GM21723 (cell line): Measurements from ENCODE around the gene PHLDB1.

Experiments used
- ATAC-seq: cut with Tn5 transposase; IDR thresholded peaks from one replicate; pipeline ENCODE4 v1.9.1; 2021; ENCODE audit warnings: mild to moderate bottlenecking, moderate library complexity; ENCODE audit not compliant: unreplicated experiment

The PHLDB1 gene

GRCh38 chr11:118636569-118637290 is 29.3 kb downstream of the PHLDB1 start:
- no peak for ATAC-seq

GRCh38 chr11:118638726-118639125 is 31.3 kb downstream of the PHLDB1 start:
- no peak for ATAC-seq

- ATAC-seq = no peak
Observed at GRCh38 chr11:118639899-118640298, 32.5 kb downstream of the PHLDB1 start.

- no peak for ATAC-seq
Observed at GRCh38 chr11:118640332-118641154, 33.1 kb downstream of the PHLDB1 start.

- ATAC-seq = no peak
Observed at GRCh38 chr11:118641397-118642019, 34.1 kb downstream of the PHLDB1 start.

GRCh38 chr11:118643142-118643994 is 36.0 kb downstream of the PHLDB1 start:
- ATAC-seq = no peak

- ATAC-seq = no peak
Observed at GRCh38 chr11:118643995-118644345, 36.6 kb downstream of the PHLDB1 start.

GRCh38 chr11:118644496-118644895 is 37.1 kb downstream of the PHLDB1 start:
- no peak for ATAC-seq

GRCh38 chr11:118645066-118645715 is 37.8 kb downstream of the PHLDB1 start:
- ATAC-seq = no peak

GRCh38 chr11:118646393-118646792 is 39.0 kb downstream of the PHLDB1 start:
- no peak for ATAC-seq

- ATAC-seq = no peak
Observed at GRCh38 chr11:118648291-118648690, 40.9 kb downstream of the PHLDB1 start.

GRCh38 chr11:118649941-118650340 is 42.5 kb downstream of the PHLDB1 start:
- no peak for ATAC-seq

- ATAC-seq = no peak
Observed at GRCh38 chr11:118650366-118650765, 43.0 kb downstream of the PHLDB1 start.

GRCh38 chr11:118651820-118652219 is 44.4 kb downstream of the PHLDB1 start:
- ATAC-seq = no peak

GRCh38 chr11:118652681-118653181 is 45.3 kb downstream of the PHLDB1 start:
- ATAC-seq = no peak

- ATAC-seq = no peak
Observed at GRCh38 chr11:118653684-118654390, 46.4 kb downstream of the PHLDB1 start.

- no peak for ATAC-seq
Observed at GRCh38 chr11:118655486-118656190, 48.2 kb downstream of the PHLDB1 start.

- ATAC-seq = no peak
Observed at GRCh38 chr11:118656563-118657165, 49.2 kb downstream of the PHLDB1 start.

GRCh38 chr11:118657238-118657637 is 49.8 kb downstream of the PHLDB1 start:
- ATAC-seq = no peak
